A549 (cell line): ENCODE results near the gene FKBP1A.

Experiments
- EP300 ChIP-seq, 2 experiments: fragments of >200 bp; sonication (Bioruptor Twin); formaldehyde crosslinking; IDR thresholded peaks; 2 replicates in 1 of 2; 3 replicates in 1 of 2; pipeline ENCODE4 v1.6.1; 2016 to 2017
- USF2 ChIP-seq: fragments of 450-650 bp; IDR thresholded peaks from 2 replicates; pipeline ENCODE4 v1.6.1; 2014; ENCODE audit warnings: antibody characterized with exemption
- ZFP36 ChIP-seq: fragments of 450-650 bp; IDR thresholded peaks from 2 replicates; pipeline ENCODE4 v1.6.1; 2014; ENCODE audit warnings: borderline replicate concordance; ENCODE audit not compliant: partially characterized antibody
- TF ChIP-seq, protein P1 (sequence below): fragments of >200 bp; sonication (Bioruptor Twin); formaldehyde crosslinking; IDR thresholded peaks from 3 replicates; pipeline ENCODE4 v1.5.1; 2016

- TF ChIP-seq ZFP36 (no peak), USF2 (peak; percentile 41; the same call in 1 of the 2 replicates), EP300 (IDR thresholded peaks at IDR 0.05) (no peak)
- TF ChIP-seq, protein P1, sequence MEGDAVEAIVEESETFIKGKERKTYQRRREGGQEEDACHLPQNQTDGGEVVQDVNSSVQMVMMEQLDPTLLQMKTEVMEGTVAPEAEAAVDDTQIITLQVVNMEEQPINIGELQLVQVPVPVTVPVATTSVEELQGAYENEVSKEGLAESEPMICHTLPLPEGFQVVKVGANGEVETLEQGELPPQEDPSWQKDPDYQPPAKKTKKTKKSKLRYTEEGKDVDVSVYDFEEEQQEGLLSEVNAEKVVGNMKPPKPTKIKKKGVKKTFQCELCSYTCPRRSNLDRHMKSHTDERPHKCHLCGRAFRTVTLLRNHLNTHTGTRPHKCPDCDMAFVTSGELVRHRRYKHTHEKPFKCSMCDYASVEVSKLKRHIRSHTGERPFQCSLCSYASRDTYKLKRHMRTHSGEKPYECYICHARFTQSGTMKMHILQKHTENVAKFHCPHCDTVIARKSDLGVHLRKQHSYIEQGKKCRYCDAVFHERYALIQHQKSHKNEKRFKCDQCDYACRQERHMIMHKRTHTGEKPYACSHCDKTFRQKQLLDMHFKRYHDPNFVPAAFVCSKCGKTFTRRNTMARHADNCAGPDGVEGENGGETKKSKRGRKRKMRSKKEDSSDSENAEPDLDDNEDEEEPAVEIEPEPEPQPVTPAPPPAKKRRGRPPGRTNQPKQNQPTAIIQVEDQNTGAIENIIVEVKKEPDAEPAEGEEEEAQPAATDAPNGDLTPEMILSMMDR, result no peak
Observed at GRCh38 chr20:1418350-1418749, 25.5 kb upstream of the FKBP1A start.
